RPMI8226 (cell line): ENCODE results near the gene SLC17A4.
A peak's percentile ranks its signal among the peaks of the same experiment; 100 is the strongest.
"Not testable (repeated sequence)": the region's sequence is repeated elsewhere in the genome, so short reads cannot be mapped to it uniquely, and the experiment has no call there.

ENCODE experiments used
- DNase-seq: peaks from one replicate; pipeline ENCODE4 v3.0.0-alpha.2; 2015

Gene SLC17A4, protein sequence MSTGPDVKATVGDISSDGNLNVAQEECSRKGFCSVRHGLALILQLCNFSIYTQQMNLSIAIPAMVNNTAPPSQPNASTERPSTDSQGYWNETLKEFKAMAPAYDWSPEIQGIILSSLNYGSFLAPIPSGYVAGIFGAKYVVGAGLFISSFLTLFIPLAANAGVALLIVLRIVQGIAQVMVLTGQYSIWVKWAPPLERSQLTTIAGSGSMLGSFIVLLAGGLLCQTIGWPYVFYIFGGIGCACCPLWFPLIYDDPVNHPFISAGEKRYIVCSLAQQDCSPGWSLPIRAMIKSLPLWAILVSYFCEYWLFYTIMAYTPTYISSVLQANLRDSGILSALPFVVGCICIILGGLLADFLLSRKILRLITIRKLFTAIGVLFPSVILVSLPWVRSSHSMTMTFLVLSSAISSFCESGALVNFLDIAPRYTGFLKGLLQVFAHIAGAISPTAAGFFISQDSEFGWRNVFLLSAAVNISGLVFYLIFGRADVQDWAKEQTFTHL

DNA sequence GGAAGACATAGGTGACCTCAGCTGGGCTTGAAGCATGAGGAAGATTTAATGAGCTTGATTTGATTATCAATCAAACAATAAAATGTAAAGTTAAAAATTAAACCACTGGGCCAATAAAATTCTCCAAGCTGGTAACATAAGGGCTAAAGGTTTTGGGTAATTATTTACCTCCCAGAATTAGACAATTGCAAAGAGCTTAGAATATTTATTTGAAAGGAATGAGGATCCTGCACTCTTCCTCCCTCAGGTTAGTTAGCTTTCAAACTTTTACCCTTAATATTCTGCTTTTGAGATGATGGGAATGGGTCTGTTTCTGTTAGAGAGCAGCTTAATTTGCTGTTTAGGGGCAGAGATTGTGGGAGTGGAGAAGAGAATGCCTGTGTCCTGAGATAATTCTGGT lies at the start of gene SLC17A4:
Gene SLC17A4, plus strand, starts transcription at position 208 of the 400 bp plus-strand sequence. CDS start 7,221 bp downstream, outside the sequence.
- DNase-seq = no peak

- DNase-seq = no peak
These were observed 48.1 kb upstream of the SLC17A4 start for GRCh38 chr6:25706314-25707014.

GRCh38 chr6:25709761-25710160 lies 44.8 kb upstream of the SLC17A4 start:
- DNase-seq = no peak

DNA sequence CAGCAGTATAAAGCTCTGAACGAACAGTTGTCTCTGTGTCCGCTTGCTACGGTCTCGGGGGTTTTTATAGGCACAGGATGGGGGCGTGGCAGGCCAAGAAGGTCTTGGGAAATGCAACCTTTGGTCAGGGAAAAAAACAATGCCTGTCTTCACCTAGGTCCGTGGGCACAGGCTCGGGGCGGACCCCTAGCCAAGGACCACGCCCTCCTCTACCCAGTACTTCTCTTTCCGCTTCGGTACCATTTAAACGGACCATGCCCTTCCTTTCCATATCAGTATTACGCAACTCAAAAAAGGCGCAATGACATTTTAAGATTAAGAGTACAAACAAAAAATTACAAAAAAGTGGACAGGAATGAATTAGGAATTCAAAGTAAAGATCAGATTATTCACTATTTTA lies 44.3 kb upstream of the SLC17A4 start:
- no peak for DNase-seq

DNA sequence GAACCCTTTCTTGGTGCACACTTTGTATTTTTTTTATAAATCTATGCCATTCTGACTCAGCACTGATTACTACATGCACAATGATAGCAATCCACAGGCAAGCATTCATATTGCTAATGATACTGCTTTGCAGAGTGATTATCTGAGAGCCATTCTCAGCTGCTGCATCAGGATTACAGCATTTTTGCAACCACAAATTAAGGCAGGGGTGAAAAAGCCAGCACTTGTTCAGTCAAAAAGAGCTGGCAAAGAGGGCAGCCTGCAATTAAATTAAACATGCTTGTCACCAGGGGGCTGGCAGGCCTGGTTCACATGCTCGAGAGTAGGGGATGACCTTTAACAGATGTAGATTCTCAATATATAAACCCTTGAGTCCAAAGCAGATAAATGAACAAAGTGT lies 40.7 kb upstream of the SLC17A4 start:
- DNase-seq = no peak

DNA sequence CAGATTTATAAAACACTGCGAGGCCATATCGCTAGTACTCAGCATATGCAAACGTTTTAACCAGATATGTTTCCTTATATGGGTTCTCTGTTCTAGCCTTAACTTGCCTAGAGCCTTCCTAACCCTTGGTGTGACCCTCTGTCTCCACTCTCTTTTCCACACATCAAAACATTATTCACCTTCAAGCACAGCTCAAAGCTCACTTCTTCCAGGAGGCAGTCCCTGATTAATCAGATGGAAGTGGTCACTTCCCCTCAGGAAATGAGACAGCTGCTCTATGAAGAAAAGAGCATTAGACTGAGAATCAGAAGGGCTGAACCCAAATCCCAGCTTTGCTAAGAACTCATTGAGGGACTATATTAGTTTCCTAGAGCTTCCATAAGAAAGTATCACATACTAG lies 39.8 kb upstream of the SLC17A4 start:
- no peak for DNase-seq

DNA sequence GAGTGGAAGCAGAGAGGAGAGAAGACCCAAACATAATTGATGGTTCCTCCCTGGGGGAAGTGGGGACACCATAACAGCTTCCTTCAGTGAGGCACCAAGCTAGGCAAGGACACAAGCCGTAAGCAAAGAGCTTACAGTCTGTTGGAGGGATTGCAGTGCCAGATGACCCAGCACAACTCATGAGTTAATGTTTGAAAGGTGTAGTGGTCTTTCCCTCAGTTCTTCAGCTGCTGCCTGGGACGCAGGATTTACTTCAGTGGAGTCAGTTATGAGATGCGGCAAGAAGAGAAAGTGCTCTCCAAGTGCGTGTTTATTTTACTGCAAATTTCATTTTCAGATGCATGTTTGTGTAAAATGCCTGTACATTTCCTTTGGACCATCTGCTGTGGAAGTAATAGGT lies 38.7 kb upstream of the SLC17A4 start:
- DNase-seq = no peak

DNA sequence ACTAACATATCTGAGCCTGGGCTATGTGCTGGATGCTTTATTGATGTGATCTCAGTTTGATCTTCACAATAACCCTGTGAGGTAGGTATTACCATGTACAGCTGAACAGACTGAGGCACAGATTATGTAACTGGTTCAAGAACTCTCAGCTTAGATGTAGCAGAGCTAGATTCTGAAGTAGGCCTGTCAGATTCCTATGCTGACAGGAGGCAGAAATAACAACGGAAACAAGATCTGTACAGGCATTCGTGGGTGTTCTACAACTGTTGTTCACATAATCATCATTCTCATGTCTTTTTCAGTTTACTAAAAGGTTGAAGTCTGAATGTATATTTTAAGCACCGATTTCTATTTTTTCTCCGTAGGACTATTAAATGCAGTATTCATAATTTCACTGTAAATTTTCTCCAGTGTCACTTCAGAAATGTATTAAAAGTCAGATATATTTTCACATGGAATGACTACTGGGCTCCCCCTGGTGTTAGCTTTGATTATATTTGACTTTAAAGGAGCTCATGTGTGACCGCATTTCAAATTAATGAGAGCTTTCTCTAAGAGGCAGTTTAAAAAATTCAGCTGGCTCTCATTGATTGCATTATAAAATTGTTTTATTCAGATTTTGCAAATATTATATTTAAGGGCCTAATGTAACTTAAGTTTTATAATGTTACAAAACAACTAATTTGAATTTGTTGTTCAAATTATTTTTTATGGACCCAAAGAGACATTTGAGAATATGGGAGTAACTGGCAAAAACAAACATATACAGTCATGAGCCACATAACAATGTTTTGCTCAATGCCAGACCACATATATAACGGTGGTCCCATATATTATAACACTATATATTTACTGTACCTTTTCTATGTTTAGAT lies 36.4 kb upstream of the SLC17A4 start:
- peak; percentile 58 for DNase-seq

- DNase-seq = no peak
These were observed 28.2 kb upstream of the SLC17A4 start for GRCh38 chr6:25726122-25726911.

DNA sequence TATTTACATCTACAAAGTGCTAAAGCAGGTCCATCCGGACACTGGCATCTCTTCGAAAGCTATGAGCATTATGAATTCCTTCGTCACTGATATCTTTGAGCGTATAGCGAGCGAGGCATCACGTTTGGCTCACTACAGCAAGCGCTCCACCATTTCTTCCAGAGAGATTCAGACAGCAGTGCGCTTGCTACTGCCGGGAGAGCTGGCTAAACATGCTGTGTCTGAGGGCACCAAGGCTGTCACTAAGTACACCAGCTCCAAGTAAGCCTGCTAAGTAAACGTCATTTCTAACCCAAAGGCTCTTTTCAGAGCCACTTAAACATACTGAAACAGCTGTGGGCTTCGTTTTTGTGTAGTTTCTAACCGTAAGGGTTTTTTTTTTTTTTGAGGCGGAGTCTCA lies 27.5 kb upstream of the SLC17A4 start:
- DNase-seq = no peak

DNA sequence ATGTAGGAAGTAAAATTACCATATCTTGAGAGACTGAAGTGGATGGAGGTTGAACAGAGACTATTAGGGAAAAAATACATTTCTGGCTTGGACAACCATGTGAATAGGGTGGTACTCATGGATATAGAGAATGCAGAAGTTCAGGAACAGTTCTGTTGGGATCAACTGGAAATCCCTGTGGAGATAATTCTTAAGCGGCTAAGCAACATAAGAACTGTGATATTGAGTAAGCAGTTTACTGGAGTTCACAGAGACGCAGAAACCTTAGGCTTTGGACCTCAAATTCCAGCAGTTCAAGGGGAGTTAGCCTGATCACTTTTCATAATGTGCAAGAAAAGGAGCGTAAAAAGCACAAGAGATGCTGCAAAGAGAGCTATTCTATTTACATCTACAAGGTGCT lies 23.6 kb upstream of the SLC17A4 start:
- no peak for DNase-seq

GRCh38 chr6:25731721-25732120 lies 22.8 kb upstream of the SLC17A4 start:
- no peak for DNase-seq

- no peak for DNase-seq
These were observed 21.9 kb upstream of the SLC17A4 start for GRCh38 chr6:25732468-25733198.

GRCh38 chr6:25735261-25735660 lies 19.3 kb upstream of the SLC17A4 start:
- DNase-seq = no peak

DNA sequence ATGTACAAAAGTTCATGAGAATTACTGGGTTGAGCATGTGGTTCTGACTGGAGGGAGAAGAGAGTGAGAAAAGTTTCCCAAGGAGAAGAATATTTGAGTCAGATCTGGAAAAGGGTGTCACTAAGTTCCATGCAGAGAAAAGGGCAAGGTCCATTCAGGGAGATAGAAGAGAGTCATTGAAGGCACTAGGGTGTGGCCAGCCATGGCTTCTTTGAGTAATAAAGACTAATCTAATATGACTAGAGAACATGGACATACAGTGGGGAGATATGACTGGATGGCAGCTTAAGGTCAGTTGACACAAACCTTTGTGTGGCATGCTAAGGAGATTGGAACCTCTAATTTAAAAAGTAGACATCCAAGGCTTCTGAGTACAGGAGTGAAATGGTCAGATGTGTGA lies 10.7 kb upstream of the SLC17A4 start:
- no peak for DNase-seq

- DNase-seq = no peak
These were observed 8.7 kb upstream of the SLC17A4 start for GRCh38 chr6:25745836-25746235.

GRCh38 chr6:25746968-25747367 lies 7.6 kb upstream of the SLC17A4 start:
- no peak for DNase-seq

- no peak for DNase-seq
These were observed 7.1 kb upstream of the SLC17A4 start for GRCh38 chr6:25747477-25747876.

DNA sequence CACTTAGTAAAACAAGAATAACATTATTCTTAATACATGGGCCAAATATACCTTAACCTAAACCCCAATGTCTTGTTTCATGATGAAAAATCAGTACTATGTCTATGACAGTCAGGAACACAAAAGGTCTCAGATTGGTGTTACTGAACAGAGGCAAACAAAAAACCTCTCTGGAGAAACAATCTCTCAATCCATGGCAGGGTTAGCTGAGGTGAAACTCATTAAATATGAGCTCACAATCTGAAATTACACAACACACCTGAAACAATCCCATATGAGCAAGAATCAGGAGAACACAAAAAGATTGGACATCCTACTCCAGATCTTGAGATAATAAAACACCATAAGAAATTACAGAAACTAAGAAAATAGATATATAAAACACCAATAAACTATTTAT lies 6.5 kb upstream of the SLC17A4 start:
- DNase-seq = no peak

- not testable (repeated sequence) for DNase-seq
These were observed 5.7 kb upstream of the SLC17A4 start for GRCh38 chr6:25748601-25749517.

DNA sequence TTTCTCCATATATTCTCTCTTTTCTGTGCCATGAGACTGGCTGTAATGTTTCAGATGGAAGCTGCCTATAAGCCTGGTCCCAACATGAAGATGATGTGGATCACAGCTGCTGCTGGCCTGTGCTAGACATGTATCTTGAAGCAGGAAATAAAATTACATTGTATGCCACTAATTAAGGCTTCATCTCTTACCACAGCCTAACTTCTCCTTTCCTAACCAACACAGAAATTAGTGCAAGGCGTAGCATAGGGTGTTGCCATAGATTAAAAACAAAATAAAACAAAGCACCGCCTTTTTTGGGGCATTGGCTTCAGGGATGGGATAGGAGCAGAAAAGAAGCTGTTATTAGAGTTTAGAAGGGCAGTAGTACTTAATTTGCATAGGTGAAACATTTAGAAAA lies 4.7 kb upstream of the SLC17A4 start:
- no peak for DNase-seq
